SK-N-MC (cell line): Measurements from ENCODE around the gene TCERG1L.

Source experiments
- EZH2 ChIP-seq: fragments of 200-600 bp; sonication (generic); IDR thresholded peaks from one replicate; pipeline ENCODE4 v1.6.1; 2017; ENCODE audit warnings: antibody characterized with exemption
- POLR2AphosphoS5 ChIP-seq: IDR thresholded peaks from 2 replicates; pipeline ENCODE4 v1.6.1; 2012; ENCODE audit warnings: mild to moderate bottlenecking, low read depth, low read length, borderline replicate concordance

DNA sequence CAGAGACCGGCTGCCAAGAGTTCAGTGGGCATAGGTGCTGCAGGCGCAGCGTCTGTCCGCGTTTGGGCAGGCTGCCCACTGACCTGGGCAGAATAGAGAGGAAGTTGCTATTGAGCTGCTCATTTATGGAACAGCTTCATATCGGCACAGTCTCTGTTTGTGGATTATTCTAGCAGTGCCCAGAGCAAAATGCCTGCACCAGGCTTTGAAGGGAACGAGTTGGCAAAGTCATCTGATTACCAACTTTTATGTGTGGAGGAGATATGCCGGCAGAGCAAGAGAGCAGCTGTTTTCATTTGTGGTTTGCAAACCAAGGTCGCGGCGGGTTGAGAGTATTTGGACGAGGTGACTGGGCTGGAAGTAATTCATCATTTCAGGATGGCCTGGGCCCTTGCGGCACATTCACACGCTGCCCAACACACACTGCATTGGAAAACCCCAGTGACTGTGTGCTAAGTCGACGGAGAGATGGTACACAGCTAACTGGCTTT, 228.5 kb downstream of the TCERG1L start:
- TF ChIP-seq POLR2AphosphoS5 (no peak), EZH2 (no peak)
